Adipose tissue (tissue), 3 donors: ENCODE data around the gene ROBO1. TPM values are rescaled to one million over a fixed set of nuclear protein-coding genes. Genes with fewer than 3 reads are reported as not detected.
"Not testable (repeated sequence)": the region's sequence is repeated elsewhere in the genome, so short reads cannot be mapped to it uniquely, and the experiment has no call there.

Experiments used
- H3K27ac ChIP-seq: one replicate; pipeline ENCODE4 v1.5.1; 2013; ENCODE audit warnings: low read depth, low read length
- WGBS, 3 donors: extraction: QIAGEN DNeasy Blood & Tissue Kit; methylation state at CpG; one replicate each; pipeline ENCODE4 v1.1.7; 2013; 5-methylcytosine and 5-hydroxymethylcytosine counted together
- polyA plus RNA-seq, 3 donors: library from polyadenylated mRNA; stranded (reverse); fragments of 200-250 nt; gene quantifications; one replicate each; pipeline ENCODE4 v1.2.3, GENCODE V29; 2013
- donor health status: healthy with polysubstance abuse.
- donor health status: Bipolar disorder and iron deficiency.
- donor health status: healthy.

The ROBO1 gene
- polyA plus RNA-seq, 3 donors = 1.8 to 12.3 (median 5.8) TPM

GRCh38 chr3:78729946-78730345 is 1037.9 kb downstream of the ROBO1 start:
- WGBS, 3 donors = 61 to 90% methylated on average over 1 of the region's 1 CpG; no CpG with 5 or more reads in 1 of the 3 donors
- no peak overlapping the region for H3K27ac ChIP-seq

DNA sequence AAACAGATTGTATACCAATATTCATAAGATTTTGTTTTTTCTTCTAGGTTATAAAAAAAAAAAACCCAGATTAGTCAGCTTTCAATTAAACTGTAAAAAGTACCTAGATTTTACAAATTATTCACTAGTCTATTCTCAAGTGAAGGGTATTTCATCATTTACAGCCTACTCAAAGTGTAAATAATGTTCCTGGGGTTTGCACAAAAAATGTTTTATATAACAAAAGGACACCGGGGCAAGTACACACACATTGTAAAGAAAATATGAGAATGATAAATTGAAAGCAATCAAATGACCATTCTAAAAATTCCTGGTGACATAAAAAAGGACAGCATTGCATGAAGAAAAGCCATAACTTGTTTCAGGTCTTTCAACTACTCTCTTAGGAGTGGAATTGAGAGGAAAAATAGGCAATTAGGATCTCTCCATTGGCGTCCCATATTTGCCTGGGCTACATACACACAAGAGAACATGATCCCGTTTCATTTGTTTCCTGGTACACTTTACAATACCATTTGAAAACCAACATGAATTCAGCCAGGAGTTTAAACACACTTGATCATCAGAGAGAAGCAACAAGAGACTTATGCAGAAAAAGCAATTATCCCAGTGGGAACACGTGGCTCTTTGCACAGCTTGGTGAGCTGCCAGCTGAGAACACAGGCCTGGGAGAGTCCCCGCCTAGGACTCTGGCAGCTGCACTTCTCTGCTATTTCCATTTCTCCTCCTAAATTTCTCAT is 1039.2 kb downstream of the ROBO1 start:
- no peak overlapping the region for H3K27ac ChIP-seq
- WGBS, 3 donors = 26 to 56% (median 55%) methylated on average over 5 of the region's 5 CpGs

- no peak overlapping the region for H3K27ac ChIP-seq
- WGBS, 3 donors = 80 to 85% (median 82%) methylated on average over 3 of the region's 3 CpGs
Observed at GRCh38 chr3:78726545-78726944, 1041.3 kb downstream of the ROBO1 start.

GRCh38 chr3:78725703-78726246 is 1042.0 kb downstream of the ROBO1 start:
- no peak overlapping the region for H3K27ac ChIP-seq
- 81 to 89% (median 84%) methylated on average over 2 of the region's 2 CpGs for WGBS, 3 donors

DNA sequence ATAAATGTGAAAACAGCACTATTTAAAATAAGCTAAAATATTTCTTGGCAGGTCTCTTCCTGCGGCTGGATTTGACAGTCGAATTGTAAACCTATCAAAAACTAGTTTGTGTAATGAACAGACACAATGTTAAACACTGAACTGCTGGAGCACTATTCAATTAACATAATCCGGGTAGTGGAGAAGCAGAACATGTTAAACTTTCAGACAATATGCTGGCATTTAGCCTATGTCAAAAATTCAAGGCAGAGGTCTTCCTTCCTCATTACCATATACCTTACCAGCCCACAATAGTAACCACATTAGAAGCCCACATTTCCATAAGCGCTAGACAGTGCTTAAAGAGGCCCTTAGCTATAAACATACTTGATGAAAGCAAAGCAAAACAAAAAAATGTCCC is 1042.9 kb downstream of the ROBO1 start:
- WGBS, 3 donors = 46 to 70% (median 67%) methylated on average over 4 of the region's 4 CpGs
- H3K27ac ChIP-seq = no peak overlapping the region

GRCh38 chr3:78724364-78724763 is 1043.4 kb downstream of the ROBO1 start:
- WGBS, 3 donors = 89 to 93% (median 89%) methylated on average over 5 of the region's 5 CpGs
- not testable (repeated sequence) for H3K27ac ChIP-seq

GRCh38 chr3:78721771-78722543 is 1045.8 kb downstream of the ROBO1 start:
- WGBS, 3 donors = 21 to 85% (median 76%) methylated on average over 1 of the region's 1 CpG
- no peak overlapping the region for H3K27ac ChIP-seq

DNA sequence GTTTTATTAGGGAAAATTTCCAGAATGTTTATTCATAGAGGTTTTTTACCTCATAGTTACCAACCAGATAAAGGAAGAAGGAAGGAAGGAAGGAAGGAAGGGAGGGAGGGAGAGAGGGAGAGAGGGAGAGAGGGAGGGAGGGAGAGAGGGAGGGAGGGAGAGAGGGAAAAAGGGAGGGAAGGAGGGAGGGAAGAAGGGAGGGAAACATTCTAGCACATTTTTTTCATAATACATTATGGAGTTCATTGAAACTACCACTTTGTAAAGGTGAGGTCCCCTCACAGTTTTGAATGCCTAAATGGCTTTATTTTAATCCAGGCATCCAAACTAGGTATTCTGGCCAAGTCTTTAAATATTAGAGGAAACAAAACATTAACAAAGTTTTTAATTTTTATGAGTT is 1049.1 kb downstream of the ROBO1 start:
- H3K27ac ChIP-seq = no peak overlapping the region

DNA sequence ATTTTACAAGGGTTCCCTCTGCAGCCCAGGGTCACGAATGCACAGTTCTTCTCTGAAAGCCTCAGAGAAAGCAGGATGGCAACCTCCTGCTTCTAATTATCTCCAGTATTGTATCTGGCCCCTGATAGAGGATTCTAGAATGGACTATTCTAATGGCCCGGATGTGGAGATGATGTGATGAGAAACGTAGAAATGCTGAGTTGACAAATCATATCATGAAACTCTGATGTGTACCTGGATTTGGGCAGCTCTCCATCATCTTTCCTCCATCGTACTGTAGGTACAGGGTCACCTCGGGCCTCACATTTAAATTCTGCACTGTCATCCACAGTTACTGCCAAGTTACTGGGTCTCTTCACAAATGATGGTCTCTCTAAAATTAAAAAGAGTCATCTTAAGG is 1050.8 kb downstream of the ROBO1 start:
- 75 to 90% (median 90%) methylated on average over 5 of the region's 5 CpGs for WGBS, 3 donors
- no peak overlapping the region for H3K27ac ChIP-seq

DNA sequence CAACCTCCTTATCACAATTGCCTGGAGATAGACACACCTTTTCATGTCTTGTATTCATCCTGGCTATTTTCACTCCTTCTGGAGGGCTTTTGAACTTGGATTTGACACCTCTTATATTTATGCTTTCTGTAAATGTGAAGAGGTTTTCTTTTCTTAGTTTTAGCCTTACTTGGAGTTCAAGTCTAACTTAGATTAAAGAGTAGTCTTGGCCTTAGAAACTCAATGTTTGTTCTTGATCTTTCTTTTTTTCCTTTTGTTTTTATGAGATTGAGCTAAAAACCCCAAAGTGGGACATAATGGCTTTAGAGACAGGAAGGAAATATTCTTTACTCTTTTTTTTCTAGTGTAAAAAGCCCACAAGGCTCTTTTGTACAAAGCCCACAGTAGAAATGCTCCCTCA is 1054.9 kb downstream of the ROBO1 start:
- H3K27ac ChIP-seq = no peak overlapping the region

GRCh38 chr3:78712270-78712669 is 1055.5 kb downstream of the ROBO1 start:
- 46 to 81% (median 71%) methylated on average over 4 of the region's 4 CpGs for WGBS, 3 donors
- H3K27ac ChIP-seq = no peak overlapping the region

GRCh38 chr3:78708565-78709073 is 1059.2 kb downstream of the ROBO1 start:
- WGBS, 3 donors = 64 to 89% (median 86%) methylated on average over 4 of the region's 4 CpGs
- no peak overlapping the region for H3K27ac ChIP-seq

DNA sequence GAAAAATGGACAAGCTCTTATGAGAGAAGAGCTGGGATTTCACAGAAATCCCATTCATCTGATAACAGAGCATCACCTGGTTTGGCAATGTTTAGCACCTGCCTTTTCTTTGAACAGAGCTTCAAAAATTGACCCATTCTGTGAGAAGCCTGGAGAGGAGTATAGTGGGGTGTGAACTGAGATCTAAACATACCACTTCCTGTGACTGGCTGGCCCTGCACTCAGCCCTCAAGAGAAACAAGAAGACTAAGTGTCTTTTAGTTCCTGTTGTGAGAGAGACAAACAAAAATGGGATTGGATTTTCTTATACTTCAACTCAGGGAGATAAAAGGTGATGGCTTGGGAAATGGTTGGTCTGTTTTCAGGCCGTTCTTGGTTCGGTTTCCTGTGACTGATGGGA is 1060.2 kb downstream of the ROBO1 start:
- no peak overlapping the region for H3K27ac ChIP-seq
- 52 to 92% (median 83%) methylated on average over 2 of the region's 2 CpGs for WGBS, 3 donors

DNA sequence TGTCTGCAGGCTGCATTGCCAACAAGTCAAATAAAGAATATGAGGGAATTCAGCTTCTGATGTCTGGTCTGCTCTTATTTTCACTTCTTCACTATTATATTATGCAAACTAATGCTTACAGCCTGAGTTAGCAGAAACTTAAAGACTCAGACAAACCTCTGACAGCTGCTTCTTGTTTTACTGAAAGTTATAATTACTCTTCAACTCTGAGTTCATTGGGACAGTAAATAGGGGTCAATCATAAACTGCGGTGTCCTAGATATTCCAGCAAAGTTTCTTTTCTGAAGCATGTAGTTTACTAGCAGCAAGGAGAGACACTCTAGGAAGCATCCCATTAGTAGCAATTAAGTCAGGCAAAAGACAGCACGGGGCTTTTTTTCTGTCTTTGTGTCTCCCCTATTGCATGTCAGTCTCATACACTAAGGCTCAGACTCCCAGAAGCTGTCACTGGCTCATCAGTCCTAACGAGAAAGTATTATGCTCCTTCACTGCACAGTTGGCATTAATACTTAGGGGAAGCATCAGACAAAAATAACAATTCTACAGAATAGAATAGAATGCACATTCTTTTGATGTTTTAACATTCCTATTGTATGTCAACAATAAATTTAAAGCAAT is 1060.8 kb downstream of the ROBO1 start:
- H3K27ac ChIP-seq = no peak overlapping the region
- 64 to 77% (median 70%) methylated on average over 3 of the region's 3 CpGs for WGBS, 3 donors

GRCh38 chr3:78703944-78704343 is 1063.9 kb downstream of the ROBO1 start:
- WGBS, 3 donors = 27 to 62% (median 40%) methylated on average over 2 of the region's 2 CpGs
- H3K27ac ChIP-seq = no peak overlapping the region

DNA sequence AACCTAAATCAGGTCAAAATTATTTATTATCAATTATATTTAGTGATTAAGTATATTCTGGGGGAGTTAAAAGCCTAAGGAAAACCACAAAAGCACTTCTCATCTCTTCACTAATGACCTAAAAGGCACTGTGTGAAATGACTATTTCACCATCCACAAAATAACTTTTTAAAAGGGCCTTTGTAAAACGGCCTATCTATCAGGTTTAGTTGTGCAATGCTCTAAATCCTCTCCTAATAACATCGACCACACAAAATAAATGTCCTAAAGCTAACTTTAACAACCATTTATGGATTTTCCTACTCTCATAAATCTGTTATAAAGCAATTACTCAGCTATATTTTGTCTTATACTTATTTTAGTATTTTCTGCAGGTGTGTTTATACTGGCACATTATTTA is 1066.3 kb downstream of the ROBO1 start:
- WGBS, 3 donors = 43 to 65% (median 62%) methylated on average over 2 of the region's 2 CpGs
- H3K27ac ChIP-seq = no peak overlapping the region

DNA sequence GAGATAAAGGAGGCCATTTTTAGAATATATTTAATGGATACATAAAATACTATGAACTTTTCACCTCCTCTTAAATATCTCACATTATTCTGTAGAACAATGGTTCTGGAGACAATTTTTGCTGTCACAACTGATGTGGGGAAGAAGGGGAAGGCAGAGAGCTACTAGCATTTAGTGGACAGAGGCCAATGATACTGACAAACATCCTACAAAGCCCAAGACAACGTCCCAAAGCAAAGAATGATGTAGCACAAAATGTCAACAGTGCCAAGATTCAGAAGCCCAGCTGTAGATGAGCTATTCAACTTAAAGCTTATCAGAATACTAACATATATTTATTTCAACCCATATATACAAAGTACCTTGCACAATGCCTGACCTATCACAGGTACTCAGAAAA is 1069.4 kb downstream of the ROBO1 start:
- no peak overlapping the region for H3K27ac ChIP-seq
- 17 to 56% (median 43%) methylated on average over 1 of the region's 1 CpG for whole genome bisulfite sequencing, 3 donors

DNA sequence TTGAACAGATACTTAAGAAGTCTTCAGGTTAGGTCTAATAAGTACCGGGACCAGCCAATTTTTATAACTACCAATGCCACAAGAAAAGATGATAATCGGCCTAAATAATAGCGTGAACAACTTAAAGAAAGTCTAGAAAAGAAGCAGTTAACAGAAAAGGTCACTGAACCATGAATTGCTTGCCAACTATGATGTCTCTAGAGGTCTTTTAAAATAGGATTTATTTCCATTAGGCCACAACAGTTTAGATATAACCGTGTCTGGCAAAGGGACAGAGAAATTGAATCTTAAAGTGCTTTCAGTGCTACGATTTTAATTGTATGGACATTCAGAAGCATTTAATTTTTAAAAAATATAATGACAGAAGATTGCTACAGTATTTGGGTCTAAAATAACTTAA is 1070.4 kb downstream of the ROBO1 start:
- WGBS, 3 donors = 52 to 65% (median 64%) methylated on average over 5 of the region's 5 CpGs
- no peak overlapping the region for H3K27ac ChIP-seq

DNA sequence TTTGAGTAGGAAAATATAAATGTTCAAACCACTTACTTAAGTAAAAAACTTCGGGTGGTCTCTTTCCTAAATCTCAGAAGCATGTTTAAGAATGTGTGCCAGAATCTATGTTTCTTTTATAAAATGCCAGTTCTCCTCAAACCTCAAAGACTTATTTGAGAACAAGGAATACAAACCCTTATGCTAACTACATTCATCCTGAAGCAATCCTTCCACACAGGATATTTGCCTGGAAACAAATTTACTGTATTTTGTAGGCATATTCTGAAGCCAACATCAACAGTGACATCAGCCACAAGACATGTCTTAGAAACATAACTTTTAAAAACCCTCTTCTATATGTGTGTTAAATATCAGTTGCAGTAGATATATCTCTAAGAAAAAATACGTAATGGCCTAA is 1077.0 kb downstream of the ROBO1 start:
- H3K27ac ChIP-seq = no peak overlapping the region
- whole genome bisulfite sequencing, 3 donors = 24 to 30% (median 24%) methylated on average over 2 of the region's 2 CpGs
